Measurements from ENCODE around the gene RASD2. TPM values are rescaled to one million over a fixed set of nuclear protein-coding genes. Genes with fewer than 3 reads are reported as not detected.

Gene RASD2
- total and polyA plus RNA-seq, 2 donors (not counting 1 experiment from before 2014, with no cell fraction given), result under 0.01 to 0.01 TPM

DNA sequence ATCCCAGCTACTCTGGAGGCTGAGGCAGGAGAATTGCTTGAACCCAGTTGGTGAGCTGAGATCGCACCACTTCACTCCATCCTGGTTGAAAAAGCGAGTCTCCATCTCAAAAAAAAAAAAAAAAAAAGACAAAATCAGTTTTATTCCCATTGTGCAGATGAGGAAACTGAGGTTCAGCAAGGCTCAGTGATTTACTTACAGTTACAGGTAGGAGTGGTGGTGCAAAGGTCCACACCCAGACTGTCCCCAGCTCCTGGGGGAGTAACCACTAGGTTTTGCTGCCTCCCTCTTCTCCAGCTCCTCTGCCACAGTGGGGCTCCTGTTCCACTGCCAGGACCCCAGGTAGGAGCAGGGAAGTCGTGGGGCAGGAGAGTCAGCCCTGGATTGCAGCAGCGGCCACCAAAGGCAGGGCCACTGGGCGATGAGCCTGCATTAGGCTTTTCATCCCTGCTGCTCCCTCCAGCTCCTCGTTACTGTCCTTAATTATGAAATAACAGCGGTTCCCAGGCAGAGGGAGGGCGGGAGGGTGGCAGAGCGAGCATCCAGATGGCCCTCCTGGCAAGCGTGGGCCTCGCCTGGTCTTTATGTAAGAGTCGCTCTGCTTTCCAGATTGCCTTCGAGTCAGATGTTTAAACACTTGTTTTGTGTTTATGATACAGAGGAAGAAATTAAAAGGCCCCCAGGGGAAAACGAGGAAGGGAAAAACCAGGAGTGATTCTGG is 15.5 kb upstream of the RASD2 start:
- Histone ChIP-seq H3K27me3 (ENCODE audit: control insufficient read depth, insufficient read depth, low read length) (peaks cover 3% of the 10 kb centered on the region), H4K20me1 (ENCODE audit: control insufficient read depth, extremely low read depth, insufficient read depth, low read length) (no peaks in the 10 kb centered on the region), H2AFZ (ENCODE audit: low read length) (no peak overlapping the region), H3K79me2 (ENCODE audit: control insufficient read depth, insufficient read depth, low read length) (no peaks in the 10 kb centered on the region), H3K36me3 (ENCODE audit: control insufficient read depth, insufficient read depth, low read length) (no peaks in the 10 kb centered on the region), H3K27ac (ENCODE audit: insufficient read depth, low read length) (no peak overlapping the region), H3K4me1 (ENCODE audit: control insufficient read depth, extremely low read depth, insufficient read depth, low read length) (no peaks in the 10 kb centered on the region), H3K9me3 (ENCODE audit: control insufficient read depth, insufficient read depth, low read depth, low read length) (no peaks in the 10 kb centered on the region), H3K9ac (ENCODE audit: insufficient read depth, low read length) (no peak overlapping the region), H3K4me2 (ENCODE audit: extremely low read depth, insufficient read depth, low read length) (no peak overlapping the region), H3K4me3 (replicated peaks in 1 of 4; ENCODE audit: control extremely low read depth in 1 of 4, insufficient read depth in 1 of 4, low read depth in 3 of 4, low read length in 4 of 4) (no peak overlapping the region)
- TF ChIP-seq, protein P1, sequence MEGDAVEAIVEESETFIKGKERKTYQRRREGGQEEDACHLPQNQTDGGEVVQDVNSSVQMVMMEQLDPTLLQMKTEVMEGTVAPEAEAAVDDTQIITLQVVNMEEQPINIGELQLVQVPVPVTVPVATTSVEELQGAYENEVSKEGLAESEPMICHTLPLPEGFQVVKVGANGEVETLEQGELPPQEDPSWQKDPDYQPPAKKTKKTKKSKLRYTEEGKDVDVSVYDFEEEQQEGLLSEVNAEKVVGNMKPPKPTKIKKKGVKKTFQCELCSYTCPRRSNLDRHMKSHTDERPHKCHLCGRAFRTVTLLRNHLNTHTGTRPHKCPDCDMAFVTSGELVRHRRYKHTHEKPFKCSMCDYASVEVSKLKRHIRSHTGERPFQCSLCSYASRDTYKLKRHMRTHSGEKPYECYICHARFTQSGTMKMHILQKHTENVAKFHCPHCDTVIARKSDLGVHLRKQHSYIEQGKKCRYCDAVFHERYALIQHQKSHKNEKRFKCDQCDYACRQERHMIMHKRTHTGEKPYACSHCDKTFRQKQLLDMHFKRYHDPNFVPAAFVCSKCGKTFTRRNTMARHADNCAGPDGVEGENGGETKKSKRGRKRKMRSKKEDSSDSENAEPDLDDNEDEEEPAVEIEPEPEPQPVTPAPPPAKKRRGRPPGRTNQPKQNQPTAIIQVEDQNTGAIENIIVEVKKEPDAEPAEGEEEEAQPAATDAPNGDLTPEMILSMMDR (conservative IDR thresholded peaks at IDR 0.05 in 1 of 2, IDR thresholded peaks at IDR 0.05 in 1 of 2; ENCODE audit: low read depth in 1 of 2, low read length in 2 of 2), result no peak
- TF ChIP-seq EZH2 (IDR thresholded peaks at IDR 0.05; ENCODE audit: low read length, missing control alignments), result no peak
- DNase-seq (ENCODE audit: low read depth in 2 of 2), result peak in 1 of 2 donors; percentile 23

DNA sequence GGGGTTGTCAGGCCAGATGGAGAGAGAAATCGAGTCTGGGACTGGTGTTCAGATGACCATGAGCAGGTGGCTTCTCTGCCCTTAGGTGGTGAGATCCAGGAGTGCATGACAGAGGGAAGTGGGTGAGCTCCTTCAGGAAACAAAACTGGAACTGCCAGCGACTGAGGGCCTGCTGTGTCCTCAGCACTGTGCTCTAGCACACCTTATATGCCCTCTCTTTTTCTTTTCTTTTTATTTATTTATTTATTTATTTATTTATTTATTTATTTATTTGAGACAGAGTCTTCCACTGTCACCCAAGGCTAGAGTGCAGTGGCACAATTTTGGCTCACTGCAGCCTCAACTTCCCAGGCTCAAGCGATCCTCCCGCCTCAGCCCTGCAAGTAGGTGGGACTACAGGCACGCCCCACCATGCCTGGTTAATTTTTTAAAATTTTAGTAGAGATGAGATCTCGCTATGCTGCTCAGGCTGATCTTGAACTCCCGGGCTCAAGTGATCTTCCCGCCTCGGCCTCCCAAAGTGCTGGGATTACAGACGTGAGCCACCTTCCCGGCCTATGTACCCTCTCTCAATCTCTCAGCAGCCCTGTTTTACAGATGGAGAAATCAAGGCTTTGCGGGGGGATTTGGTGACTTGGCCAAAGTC is 14.8 kb upstream of the RASD2 start:
- H3K36me3 ChIP-seq (ENCODE audit: control insufficient read depth, insufficient read depth, low read length), result no peaks in the 10 kb centered on the region
- no peak for DNase-seq (ENCODE audit: low read depth in 2 of 2)
- H2AFZ ChIP-seq (ENCODE audit: low read length), result no peak overlapping the region
- no peaks in the 10 kb centered on the region for H3K9me3 ChIP-seq (ENCODE audit: control insufficient read depth, insufficient read depth, low read depth, low read length)
- H4K20me1 ChIP-seq (ENCODE audit: control insufficient read depth, extremely low read depth, insufficient read depth, low read length), result no peaks in the 10 kb centered on the region
- no peak overlapping the region for H3K4me2 ChIP-seq (ENCODE audit: extremely low read depth, insufficient read depth, low read length)
- peaks cover 3% of the 10 kb centered on the region for H3K27me3 ChIP-seq (ENCODE audit: control insufficient read depth, insufficient read depth, low read length)
- H3K27ac ChIP-seq (ENCODE audit: insufficient read depth, low read length), result no peak overlapping the region
- no peak for TF ChIP-seq EZH2 (IDR thresholded peaks at IDR 0.05; ENCODE audit: low read length, missing control alignments)
- TF ChIP-seq, protein P1 (conservative IDR thresholded peaks at IDR 0.05 in 1 of 2, IDR thresholded peaks at IDR 0.05 in 1 of 2; ENCODE audit: low read depth in 1 of 2, low read length in 2 of 2), result no peak
- H3K4me1 ChIP-seq (ENCODE audit: control insufficient read depth, extremely low read depth, insufficient read depth, low read length), result no peaks in the 10 kb centered on the region
- no peak overlapping the region for H3K4me3 ChIP-seq (replicated peaks in 1 of 4; ENCODE audit: control extremely low read depth in 1 of 4, insufficient read depth in 1 of 4, low read depth in 3 of 4, low read length in 4 of 4)
- H3K79me2 ChIP-seq (ENCODE audit: control insufficient read depth, insufficient read depth, low read length), result no peaks in the 10 kb centered on the region
- H3K9ac ChIP-seq (ENCODE audit: insufficient read depth, low read length), result no peak overlapping the region

DNA sequence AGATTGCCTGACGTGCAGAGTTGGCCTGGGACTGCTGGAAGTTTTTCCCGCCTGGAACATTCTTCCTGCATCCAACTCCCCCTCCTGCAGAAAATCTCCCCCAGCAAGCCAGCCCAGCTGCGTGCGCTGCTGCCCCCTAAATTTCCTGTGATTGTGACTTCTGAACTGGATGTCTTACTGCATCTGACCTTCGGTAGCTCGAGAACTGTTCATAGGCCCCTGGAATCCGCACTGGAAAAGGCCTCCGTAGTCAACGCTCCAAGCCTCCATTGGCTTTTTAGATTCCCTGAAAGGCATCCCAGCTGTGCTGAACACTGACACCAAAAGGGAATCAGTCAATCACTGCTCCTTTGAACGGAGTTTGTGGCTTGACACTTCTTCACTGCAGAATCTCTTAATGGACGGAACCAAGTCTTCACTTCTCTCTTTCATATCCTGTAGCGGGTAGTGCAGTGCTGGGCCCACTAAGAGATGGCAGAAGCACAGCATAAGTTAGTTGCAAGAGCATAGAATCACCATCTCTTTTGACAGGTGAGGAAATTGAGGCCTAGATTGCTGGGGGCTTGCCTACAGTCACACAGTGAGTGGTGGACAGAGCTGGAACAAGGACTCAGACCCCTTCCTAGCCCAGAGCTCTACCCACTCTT is 14.2 kb upstream of the RASD2 start:
- no peak overlapping the region for H3K27ac ChIP-seq (ENCODE audit: insufficient read depth, low read length)
- no peaks in the 10 kb centered on the region for H3K79me2 ChIP-seq (ENCODE audit: control insufficient read depth, insufficient read depth, low read length)
- no peak overlapping the region for H3K4me2 ChIP-seq (ENCODE audit: extremely low read depth, insufficient read depth, low read length)
- H3K36me3 ChIP-seq (ENCODE audit: control insufficient read depth, insufficient read depth, low read length), result no peaks in the 10 kb centered on the region
- H2AFZ ChIP-seq (ENCODE audit: low read length), result no peak overlapping the region
- no peak overlapping the region for H3K9ac ChIP-seq (ENCODE audit: insufficient read depth, low read length)
- peaks cover 3% of the 10 kb centered on the region for H3K27me3 ChIP-seq (ENCODE audit: control insufficient read depth, insufficient read depth, low read length)
- H4K20me1 ChIP-seq (ENCODE audit: control insufficient read depth, extremely low read depth, insufficient read depth, low read length), result no peaks in the 10 kb centered on the region
- DNase-seq (ENCODE audit: low read depth in 2 of 2), result no peak
- H3K4me1 ChIP-seq (ENCODE audit: control insufficient read depth, extremely low read depth, insufficient read depth, low read length), result no peaks in the 10 kb centered on the region
- H3K4me3 ChIP-seq (replicated peaks in 1 of 4; ENCODE audit: control extremely low read depth in 1 of 4, insufficient read depth in 1 of 4, low read depth in 3 of 4, low read length in 4 of 4), result no peak overlapping the region
- no peaks in the 10 kb centered on the region for H3K9me3 ChIP-seq (ENCODE audit: control insufficient read depth, insufficient read depth, low read depth, low read length)
- TF ChIP-seq EZH2 (IDR thresholded peaks at IDR 0.05; ENCODE audit: low read length, missing control alignments), result no peak
- TF ChIP-seq, protein P1 (conservative IDR thresholded peaks at IDR 0.05 in 1 of 2, IDR thresholded peaks at IDR 0.05 in 1 of 2; ENCODE audit: low read depth in 1 of 2, low read length in 2 of 2), result no peak

Data from fibroblast of lung (primary cell).